IPS DF 4.7 (cell line): ENCODE data around the gene TSPO.
"Not testable (repeated sequence)": the region's sequence is repeated elsewhere in the genome, so short reads cannot be mapped to it uniquely, and the experiment has no call there.

Experiments used
- DNase-seq: peaks from one replicate; pipeline ENCODE4 v3.0.0-alpha.2; 2013; ENCODE audit warnings: low spot score; ENCODE audit errors: extremely low read depth

TSPO gene

GRCh38 chr22:43151251-43152002 lies at the start of gene TSPO:
TSPO (plus strand) TSS chr22:43151559; CDS start chr22:43159239, 7,680 bp downstream.
- DNase-seq: no peak

- DNase-seq: not testable (repeated sequence)
Measured at GRCh38 chr22:43104056-43104625, 47.2 kb upstream of the TSPO start.

- DNase-seq: not testable (repeated sequence)
Measured at GRCh38 chr22:43104950-43105349, 46.4 kb upstream of the TSPO start.

GRCh38 chr22:43106302-43106701 lies 45.1 kb upstream of the TSPO start:
- DNase-seq: no peak

- DNase-seq: no peak
Measured at GRCh38 chr22:43109511-43109910, 41.8 kb upstream of the TSPO start.

- no peak for DNase-seq
Measured at GRCh38 chr22:43109921-43110443, 41.4 kb upstream of the TSPO start.

- DNase-seq: no peak
Measured at GRCh38 chr22:43110444-43110926, 40.9 kb upstream of the TSPO start, which contains the start of gene BIK. BIK (plus strand) TSS chr22:43110750; CDS start chr22:43124023, 13,273 bp downstream.

- DNase-seq: no peak
Measured at GRCh38 chr22:43110927-43111623, 40.3 kb upstream of the TSPO start.

GRCh38 chr22:43113526-43114251 lies 37.7 kb upstream of the TSPO start:
- DNase-seq: no peak

- no peak for DNase-seq
Measured at GRCh38 chr22:43114958-43115357, 36.4 kb upstream of the TSPO start.

- no peak for DNase-seq
Measured at GRCh38 chr22:43116932-43117331, 34.4 kb upstream of the TSPO start.

- no peak for DNase-seq
Measured at GRCh38 chr22:43118024-43118849, 33.1 kb upstream of the TSPO start.

GRCh38 chr22:43118953-43119458 lies 32.4 kb upstream of the TSPO start:
- DNase-seq: no peak

GRCh38 chr22:43126501-43127165 lies 24.7 kb upstream of the TSPO start:
- no peak for DNase-seq

- no peak for DNase-seq
Measured at GRCh38 chr22:43127166-43127908, 24.0 kb upstream of the TSPO start.

GRCh38 chr22:43128116-43128515 lies 23.2 kb upstream of the TSPO start:
- no peak for DNase-seq

GRCh38 chr22:43128928-43129424 lies 22.4 kb upstream of the TSPO start:
- DNase-seq: no peak
